ENCODE results near the gene DGKI.
"Not testable (repeated sequence)": the region's sequence is repeated elsewhere in the genome, so short reads cannot be mapped to it uniquely, and the experiment has no call there.

The DGKI gene

DNA sequence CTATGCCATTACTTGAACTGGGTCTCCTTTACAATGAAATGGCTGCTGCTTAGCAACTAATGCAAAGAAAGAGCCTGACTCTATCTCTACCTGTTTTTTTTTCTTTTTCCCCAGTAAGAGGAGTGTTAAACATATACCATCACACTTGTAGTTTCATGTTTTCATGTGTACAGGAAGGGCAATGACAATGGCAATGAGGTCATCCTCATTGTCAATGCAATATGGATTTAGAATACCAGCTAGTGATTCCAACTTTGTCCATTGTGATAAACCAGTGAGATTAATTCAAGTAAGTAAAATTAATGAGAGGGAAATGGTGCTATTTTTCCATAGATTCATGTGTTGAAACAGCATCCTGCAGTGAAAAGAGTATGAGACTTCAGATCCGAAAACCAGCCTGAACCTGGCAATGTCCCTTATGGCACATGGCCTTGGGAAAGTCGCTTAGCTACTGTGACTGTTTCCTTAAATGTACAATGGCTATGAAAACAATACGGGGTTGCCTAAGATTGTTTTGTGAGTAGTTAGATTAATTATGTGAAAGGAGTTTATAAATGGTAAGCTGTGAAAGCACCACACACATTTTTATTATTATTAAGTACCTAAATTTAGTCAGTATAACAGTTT is 11.2 kb downstream of the DGKI start:
- H4K12ac ChIP-seq (ENCODE audit: low read depth, low read length) = no peak overlapping the region
- no peak for DNase-seq
- H3K4me3 ChIP-seq (ENCODE audit: low read depth, low read length) = no peak overlapping the region
- no peak overlapping the region for H2BK120ac ChIP-seq (ENCODE audit: insufficient read depth, low read length, poor library complexity)
- no peaks in the 10 kb centered on the region for H3K4me1 ChIP-seq (ENCODE audit: control insufficient read depth in 1 of 2, insufficient read depth in 2 of 2, low read length in 2 of 2)
- H3K4ac ChIP-seq (ENCODE audit: low read depth, low read length) = no peak overlapping the region
- H3K27ac ChIP-seq (ENCODE audit: low read depth, low read length) = no peak overlapping the region
- H3K79me1 ChIP-seq (ENCODE audit: low read length) = no peaks in the 10 kb centered on the region
- H3K9me3 ChIP-seq (ENCODE audit: insufficient read depth, low read depth, low read length) = peaks cover 9% of the 10 kb centered on the region
- H2BK12ac ChIP-seq (ENCODE audit: low read length) = no peak overlapping the region
- no peak overlapping the region for H2BK5ac ChIP-seq (ENCODE audit: low read depth, low read length, poor library complexity)
- H3K23ac ChIP-seq (ENCODE audit: low read length) = no peak overlapping the region
- H4K91ac ChIP-seq (ENCODE audit: low read depth, low read length) = no peak overlapping the region
- H3K18ac ChIP-seq (ENCODE audit: low read length) = no peak overlapping the region
- 100% methylated on average over 1 of the region's 3 CpGs for WGBS (ENCODE audit: extremely low coverage, insufficient coverage, insufficient read length)
- H3K79me2 ChIP-seq (ENCODE audit: control insufficient read depth, insufficient read depth, low read length, poor library complexity) = no peaks in the 10 kb centered on the region
- no peak overlapping the region for H3K9ac ChIP-seq (ENCODE audit: low read length)
- H3K4me2 ChIP-seq (ENCODE audit: low read length) = no peak overlapping the region
- H3K14ac ChIP-seq (ENCODE audit: low read length) = no peak overlapping the region
- H3K27me3 ChIP-seq (ENCODE audit: insufficient read depth, low read length) = no peaks in the 10 kb centered on the region
- peaks cover 2 to 10% of the 10 kb centered on the region in 2 experiments for H3K36me3 ChIP-seq (ENCODE audit: control insufficient read depth in 1 of 2, insufficient read depth in 2 of 2, low read length in 2 of 2)
- H4K8ac ChIP-seq (ENCODE audit: low read depth, low read length) = no peak overlapping the region
- no peak overlapping the region for H2AFZ ChIP-seq (ENCODE audit: insufficient read depth, low read length, poor library complexity)
- H2AK5ac ChIP-seq (ENCODE audit: low read length) = no peak overlapping the region

DNA sequence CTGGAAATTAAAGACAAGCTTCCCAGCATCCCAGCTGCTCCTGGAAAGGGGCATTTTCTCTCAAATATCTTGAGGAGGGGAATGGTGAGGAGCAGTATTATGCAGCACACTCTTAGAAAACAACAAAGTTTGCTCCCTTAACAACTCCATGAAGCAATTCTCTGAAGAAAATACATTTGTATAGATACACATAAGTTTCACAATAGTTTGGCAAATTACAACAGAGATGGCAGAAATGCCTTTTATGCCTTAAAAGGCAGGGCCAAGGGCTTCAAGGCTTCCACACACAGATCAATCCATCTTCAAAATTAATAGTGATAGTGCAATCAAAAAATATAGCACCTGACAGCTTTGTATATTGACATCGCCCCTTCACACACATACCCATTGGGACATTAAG is 12.2 kb downstream of the DGKI start:
- DNase-seq = no peak
- Histone ChIP-seq H2AFZ (ENCODE audit: insufficient read depth, low read length, poor library complexity) (no peak overlapping the region), H3K36me3 (ENCODE audit: control insufficient read depth in 1 of 2, insufficient read depth in 2 of 2, low read length in 2 of 2) (peaks cover 3 to 10% of the 10 kb centered on the region in 2 experiments), H3K23ac (ENCODE audit: low read length) (no peak overlapping the region), H3K79me2 (ENCODE audit: control insufficient read depth, insufficient read depth, low read length, poor library complexity) (no peaks in the 10 kb centered on the region), H4K8ac (ENCODE audit: low read depth, low read length) (no peak overlapping the region), H3K18ac (ENCODE audit: low read length) (no peak overlapping the region), H3K9ac (ENCODE audit: low read length) (no peak overlapping the region), H2BK5ac (ENCODE audit: low read depth, low read length, poor library complexity) (no peak overlapping the region), H3K79me1 (ENCODE audit: low read length) (no peaks in the 10 kb centered on the region), H2BK120ac (ENCODE audit: insufficient read depth, low read length, poor library complexity) (no peak overlapping the region), H3K9me3 (ENCODE audit: insufficient read depth, low read depth, low read length) (peaks cover 9% of the 10 kb centered on the region), H3K4me2 (ENCODE audit: low read length) (no peak overlapping the region), H2BK12ac (ENCODE audit: low read length) (no peak overlapping the region), H3K27ac (ENCODE audit: low read depth, low read length) (no peak overlapping the region), H3K4me1 (ENCODE audit: control insufficient read depth in 1 of 2, insufficient read depth in 2 of 2, low read length in 2 of 2) (no peaks in the 10 kb centered on the region), H4K12ac (ENCODE audit: low read depth, low read length) (no peak overlapping the region), H3K14ac (ENCODE audit: low read length) (no peak overlapping the region), H4K91ac (ENCODE audit: low read depth, low read length) (no peak overlapping the region), H3K4me3 (ENCODE audit: low read depth, low read length) (no peak overlapping the region), H2AK5ac (ENCODE audit: low read length) (no peak overlapping the region), H3K4ac (ENCODE audit: low read depth, low read length) (no peak overlapping the region), H3K27me3 (ENCODE audit: insufficient read depth, low read length) (no peaks in the 10 kb centered on the region)
- no CpG with 5 or more reads among the region's 1 CpG for WGBS (ENCODE audit: extremely low coverage, insufficient coverage, insufficient read length)

- H2BK12ac ChIP-seq (ENCODE audit: low read length); H3K14ac ChIP-seq (ENCODE audit: low read length); H3K9ac ChIP-seq (ENCODE audit: low read length); H4K91ac ChIP-seq (ENCODE audit: low read depth, low read length); H3K79me2 ChIP-seq (ENCODE audit: control insufficient read depth, insufficient read depth, low read length, poor library complexity); H3K27me3 ChIP-seq (ENCODE audit: insufficient read depth, low read length); H3K9me3 ChIP-seq (ENCODE audit: insufficient read depth, low read depth, low read length); DNase-seq; H3K4me2 ChIP-seq (ENCODE audit: low read length); H4K12ac ChIP-seq (ENCODE audit: low read depth, low read length); H3K18ac ChIP-seq (ENCODE audit: low read length); H3K79me1 ChIP-seq (ENCODE audit: low read length); H3K4ac ChIP-seq (ENCODE audit: low read depth, low read length); H3K4me3 ChIP-seq (ENCODE audit: low read depth, low read length); H2AFZ ChIP-seq (ENCODE audit: insufficient read depth, low read length, poor library complexity); H3K23ac ChIP-seq (ENCODE audit: low read length); H3K36me3 ChIP-seq (ENCODE audit: control insufficient read depth in 1 of 2, insufficient read depth in 2 of 2, low read length in 2 of 2); H4K8ac ChIP-seq (ENCODE audit: low read depth, low read length); H3K27ac ChIP-seq (ENCODE audit: low read depth, low read length); H2BK120ac ChIP-seq (ENCODE audit: insufficient read depth, low read length, poor library complexity); H2AK5ac ChIP-seq (ENCODE audit: low read length); H3K4me1 ChIP-seq (ENCODE audit: control insufficient read depth in 1 of 2, insufficient read depth in 2 of 2, low read length in 2 of 2); H2BK5ac ChIP-seq (ENCODE audit: low read depth, low read length, poor library complexity): not testable (repeated sequence)
- no CpG with 5 or more reads among the region's 2 CpGs for WGBS (ENCODE audit: extremely low coverage, insufficient coverage, insufficient read length)
Measured at GRCh38 chr7:137832990-137833389, 13.8 kb downstream of the DGKI start.

GRCh38 chr7:137832382-137832781 is 14.4 kb downstream of the DGKI start:
- no peak overlapping the region for H2BK120ac ChIP-seq (ENCODE audit: insufficient read depth, low read length, poor library complexity)
- H3K9ac ChIP-seq (ENCODE audit: low read length) = no peak overlapping the region
- no peak overlapping the region for H3K4me3 ChIP-seq (ENCODE audit: low read depth, low read length)
- H3K18ac ChIP-seq (ENCODE audit: low read length) = no peak overlapping the region
- H3K23ac ChIP-seq (ENCODE audit: low read length) = no peak overlapping the region
- no peak overlapping the region for H2AK5ac ChIP-seq (ENCODE audit: low read length)
- peaks cover 2 to 10% of the 10 kb centered on the region in 2 experiments for H3K36me3 ChIP-seq (ENCODE audit: control insufficient read depth in 1 of 2, insufficient read depth in 2 of 2, low read length in 2 of 2)
- no peaks in the 10 kb centered on the region for H3K79me2 ChIP-seq (ENCODE audit: control insufficient read depth, insufficient read depth, low read length, poor library complexity)
- no peak overlapping the region for H2BK12ac ChIP-seq (ENCODE audit: low read length)
- no peak overlapping the region for H3K14ac ChIP-seq (ENCODE audit: low read length)
- no peak overlapping the region for H3K4ac ChIP-seq (ENCODE audit: low read depth, low read length)
- H3K4me1 ChIP-seq (ENCODE audit: control insufficient read depth in 1 of 2, insufficient read depth in 2 of 2, low read length in 2 of 2) = no peaks in the 10 kb centered on the region
- no peak overlapping the region for H2AFZ ChIP-seq (ENCODE audit: insufficient read depth, low read length, poor library complexity)
- no peak for DNase-seq
- H4K91ac ChIP-seq (ENCODE audit: low read depth, low read length) = no peak overlapping the region
- H3K9me3 ChIP-seq (ENCODE audit: insufficient read depth, low read depth, low read length) = peaks cover 9% of the 10 kb centered on the region
- no peak overlapping the region for H4K12ac ChIP-seq (ENCODE audit: low read depth, low read length)
- H4K8ac ChIP-seq (ENCODE audit: low read depth, low read length) = no peak overlapping the region
- no peaks in the 10 kb centered on the region for H3K27me3 ChIP-seq (ENCODE audit: insufficient read depth, low read length)
- no peak overlapping the region for H2BK5ac ChIP-seq (ENCODE audit: low read depth, low read length, poor library complexity)
- WGBS (ENCODE audit: extremely low coverage, insufficient coverage, insufficient read length) = no CpG with 5 or more reads among the region's 2 CpGs
- H3K4me2 ChIP-seq (ENCODE audit: low read length) = no peak overlapping the region
- H3K27ac ChIP-seq (ENCODE audit: low read depth, low read length) = no peak overlapping the region
- no peaks in the 10 kb centered on the region for H3K79me1 ChIP-seq (ENCODE audit: low read length)

All from trophoblast cell (in vitro differentiated cells and primary cell).